Activated CD8-positive, alpha-beta T cell treated with anti-CD3 and anti-CD28 coated beads for 36 hours (primary cell): ENCODE measurements around the gene PPARGC1A. TPM values are rescaled to one million over a fixed set of nuclear protein-coding genes. Genes with fewer than 3 reads are reported as not detected.

ENCODE experiments used
- ATAC-seq: fragments of 200-7000 bp; cut with Tn5 transposase; one replicate; pipeline ENCODE4 v1.10.0; 2021; ENCODE audit warnings: mild to moderate bottlenecking, moderate library complexity
- CTCF ChIA-PET: fragments of 350-600 bp; sonication (Branson Sonifier 250); formaldehyde crosslinking; loops from one replicate; lab custom pipeline; 2021; ENCODE audit warnings: antibody characterized with exemption; lab: Charles Lee
- POLR2A ChIA-PET: fragments of 350-600 bp; sonication (Branson Sonifier 250); formaldehyde crosslinking; loops from one replicate; lab custom pipeline; 2021; ENCODE audit warnings: antibody characterized with exemption; lab: Charles Lee
- DNase-seq: peaks from one replicate; pipeline ENCODE4 v3.0.0-alpha.2; 2020
- H3K27ac Mint-ChIP-seq: one replicate; pipeline ENCODE4 v1.8.0; 2021; ENCODE audit warnings: mild to moderate bottlenecking, mixed read lengths
- H3K27me3 Mint-ChIP-seq: one replicate; pipeline ENCODE4 v1.8.0; 2021; ENCODE audit warnings: mixed read lengths
- H3K36me3 Mint-ChIP-seq: one replicate; pipeline ENCODE4 v1.8.0; 2021; ENCODE audit warnings: low read depth, mixed read lengths
- H3K4me1 Mint-ChIP-seq: one replicate; pipeline ENCODE4 v1.8.0; 2021; ENCODE audit warnings: low read depth, mixed read lengths
- H3K4me3 Mint-ChIP-seq: one replicate; pipeline ENCODE4 v1.8.0; 2021; ENCODE audit warnings: mild to moderate bottlenecking, moderate library complexity, mixed read lengths
- H3K9me3 Mint-ChIP-seq: one replicate; pipeline ENCODE4 v1.8.0; 2021; ENCODE audit warnings: mixed read lengths
- CTCF ChIP-seq: fragments of 200-600 bp; IDR thresholded peaks from one replicate; pipeline ENCODE4 v1.8.0; 2022; ENCODE audit warnings: antibody characterized with exemption, mild to moderate bottlenecking
- intact Hi-C: fragments of 100-400 bp; cut with micrococcal nuclease; formaldehyde crosslinking; loops from one replicate; pipeline ENCODE4 v1.10.0; 2022
- total RNA-seq, 2 experiments: library from RNA; stranded (reverse); gene quantifications; one replicate each; pipeline ENCODE4 v1.2.3, GENCODE V29; 2021

PPARGC1A gene
- total RNA-seq, 2 experiments from 2014 or later, result not detected

GRCh38 chr4:23805450-23805851 lies 84.4 kb downstream of the PPARGC1A start:
- no peak overlapping the region for H3K4me3 Mint-ChIP-seq
- intact Hi-C loops, result no loop called here
- POLR2A ChIA-PET, result no interaction called here
- CTCF ChIA-PET, result no interaction called here
- H3K27ac Mint-ChIP-seq, result no peak overlapping the region
- no peaks in the 10 kb centered on the region for H3K27me3 Mint-ChIP-seq
- no peaks in the 10 kb centered on the region for H3K9me3 Mint-ChIP-seq
- TF ChIP-seq CTCF, result no peak
- no peaks in the 10 kb centered on the region for H3K36me3 Mint-ChIP-seq
- H3K4me1 Mint-ChIP-seq, result no peaks in the 10 kb centered on the region
- no peak for ATAC-seq
- DNase-seq, result no peak

GRCh38 chr4:23789762-23790161 lies 100.1 kb downstream of the PPARGC1A start:
- no peak for TF ChIP-seq CTCF
- CTCF ChIA-PET, result no interaction called here
- no peak overlapping the region for H3K27ac Mint-ChIP-seq
- POLR2A ChIA-PET, result interaction anchor here (0.6 kb wide), 1 partner anchor 222 kb away, joined by 3 read pairs; no protein-coding TSS in a partner anchor
- DNase-seq, result no peak
- no peaks in the 10 kb centered on the region for H3K27me3 Mint-ChIP-seq
- no peak overlapping the region for H3K4me3 Mint-ChIP-seq
- intact Hi-C loops, result no loop called here
- no peaks in the 10 kb centered on the region for H3K36me3 Mint-ChIP-seq
- peaks cover 3% of the 10 kb centered on the region for H3K9me3 Mint-ChIP-seq
- ATAC-seq, result no peak
- H3K4me1 Mint-ChIP-seq, result no peaks in the 10 kb centered on the region

- no peak for ATAC-seq
- H3K9me3 Mint-ChIP-seq, result peaks cover 3% of the 10 kb centered on the region
- POLR2A ChIA-PET, result no interaction called here
- no peaks in the 10 kb centered on the region for H3K27me3 Mint-ChIP-seq
- no peaks in the 10 kb centered on the region for H3K4me1 Mint-ChIP-seq
- intact Hi-C loops, result no loop called here
- TF ChIP-seq CTCF, result no peak
- DNase-seq, result no peak
- H3K27ac Mint-ChIP-seq, result no peak overlapping the region
- CTCF ChIA-PET, result no interaction called here
- H3K36me3 Mint-ChIP-seq, result no peaks in the 10 kb centered on the region
- H3K4me3 Mint-ChIP-seq, result no peak overlapping the region
Observed at GRCh38 chr4:23788460-23788859, 101.4 kb downstream of the PPARGC1A start.

- no peak overlapping the region for H3K27ac Mint-ChIP-seq
- H3K4me1 Mint-ChIP-seq, result no peaks in the 10 kb centered on the region
- ATAC-seq (no peak), DNase-seq (no peak)
- no peaks in the 10 kb centered on the region for H3K27me3 Mint-ChIP-seq
- H3K9me3 Mint-ChIP-seq, result peaks cover 5% of the 10 kb centered on the region
- CTCF ChIA-PET, result no interaction called here
- POLR2A ChIA-PET, result no interaction called here
- intact Hi-C loops, result no loop called here
- no peaks in the 10 kb centered on the region for H3K36me3 Mint-ChIP-seq
- TF ChIP-seq CTCF, result no peak
- no peak overlapping the region for H3K4me3 Mint-ChIP-seq
Observed at GRCh38 chr4:23788027-23788426, 101.8 kb downstream of the PPARGC1A start.

GRCh38 chr4:23782778-23783437 lies 106.9 kb downstream of the PPARGC1A start:
- CTCF ChIA-PET, result no interaction called here

More at GRCh38 chr4:23782778-23783437, 106.9 kb downstream of the PPARGC1A start:
- Mint-ChIP-seq H3K4me1 (no peaks in the 10 kb centered on the region), H3K27me3 (no peaks in the 10 kb centered on the region), H3K9me3 (peaks cover 8% of the 10 kb centered on the region), H3K36me3 (no peaks in the 10 kb centered on the region), H3K27ac (no peak overlapping the region), H3K4me3 (no peak overlapping the region)
- POLR2A ChIA-PET, result no interaction called here
- intact Hi-C loops, result no loop called here
- no peak for TF ChIP-seq CTCF
- ATAC-seq (no peak), DNase-seq (no peak)
